Measurements from ENCODE around the gene CFAP251.

CFAP251 gene

GRCh38 chr12:121898287-121898686 lies 20.1 kb upstream of the CFAP251 start:
- no peak overlapping the region for H3K18ac ChIP-seq (ENCODE audit: low read length)
- no peak for DNase-seq
- no peak overlapping the region for H2AFZ ChIP-seq (ENCODE audit: insufficient read depth, low read length, poor library complexity)
- no peak overlapping the region for H4K8ac ChIP-seq (ENCODE audit: low read depth, low read length)
- H3K27ac ChIP-seq (ENCODE audit: low read depth, low read length): no peak overlapping the region
- H3K4ac ChIP-seq (ENCODE audit: low read depth, low read length): no peak overlapping the region
- no peaks in the 10 kb centered on the region for H3K9me3 ChIP-seq (ENCODE audit: insufficient read depth, low read depth, low read length)
- no peak overlapping the region for H3K4me3 ChIP-seq (ENCODE audit: low read depth, low read length)
- H3K27me3 ChIP-seq (ENCODE audit: insufficient read depth, low read length): no peaks in the 10 kb centered on the region
- H2AK5ac ChIP-seq (ENCODE audit: low read length): no peak overlapping the region
- H3K4me1 ChIP-seq (ENCODE audit: control insufficient read depth in 1 of 2, insufficient read depth in 2 of 2, low read length in 2 of 2): peaks cover 0 to 4% of the 10 kb centered on the region in 2 experiments
- no peak overlapping the region for H4K12ac ChIP-seq (ENCODE audit: low read depth, low read length)
- H3K79me1 ChIP-seq (ENCODE audit: low read length): no peaks in the 10 kb centered on the region
- H3K4me2 ChIP-seq (ENCODE audit: low read length): no peak overlapping the region
- H2BK5ac ChIP-seq (ENCODE audit: low read depth, low read length, poor library complexity): no peak overlapping the region
- H3K14ac ChIP-seq (ENCODE audit: low read length): no peak overlapping the region
- no peaks in the 10 kb centered on the region for H3K79me2 ChIP-seq (ENCODE audit: control insufficient read depth, insufficient read depth, low read length, poor library complexity)
- no peak overlapping the region for H4K91ac ChIP-seq (ENCODE audit: low read depth, low read length)
- H2BK120ac ChIP-seq (ENCODE audit: insufficient read depth, low read length, poor library complexity): no peak overlapping the region
- no peak overlapping the region for H2BK12ac ChIP-seq (ENCODE audit: low read length)
- WGBS (ENCODE audit: extremely low coverage, insufficient coverage, insufficient read length): no CpG with 5 or more reads among the region's 5 CpGs
- H3K23ac ChIP-seq (ENCODE audit: low read length): no peak overlapping the region
- no peak overlapping the region for H3K9ac ChIP-seq (ENCODE audit: low read length)
- H3K36me3 ChIP-seq (ENCODE audit: control insufficient read depth in 1 of 2, insufficient read depth in 2 of 2, low read length in 2 of 2): peaks cover 40 to 42% of the 10 kb centered on the region in 2 experiments

GRCh38 chr12:121899590-121899989 lies 18.8 kb upstream of the CFAP251 start:
- no peak overlapping the region for H2BK5ac ChIP-seq (ENCODE audit: low read depth, low read length, poor library complexity)
- H3K4ac ChIP-seq (ENCODE audit: low read depth, low read length): no peak overlapping the region
- no peak overlapping the region for H4K12ac ChIP-seq (ENCODE audit: low read depth, low read length)
- no peak overlapping the region for H3K9ac ChIP-seq (ENCODE audit: low read length)
- H3K79me2 ChIP-seq (ENCODE audit: control insufficient read depth, insufficient read depth, low read length, poor library complexity): no peaks in the 10 kb centered on the region
- no peak for DNase-seq
- peaks cover 0 to under 1% of the 10 kb centered on the region in 2 experiments for H3K4me1 ChIP-seq (ENCODE audit: control insufficient read depth in 1 of 2, insufficient read depth in 2 of 2, low read length in 2 of 2)
- no peak overlapping the region for H2BK12ac ChIP-seq (ENCODE audit: low read length)
- H3K18ac ChIP-seq (ENCODE audit: low read length): no peak overlapping the region
- no peak overlapping the region for H2AK5ac ChIP-seq (ENCODE audit: low read length)
- no peaks in the 10 kb centered on the region for H3K27me3 ChIP-seq (ENCODE audit: insufficient read depth, low read length)
- no peak overlapping the region for H4K8ac ChIP-seq (ENCODE audit: low read depth, low read length)
- no peak overlapping the region for H4K91ac ChIP-seq (ENCODE audit: low read depth, low read length)
- H3K79me1 ChIP-seq (ENCODE audit: low read length): no peaks in the 10 kb centered on the region
- no peak overlapping the region for H3K14ac ChIP-seq (ENCODE audit: low read length)
- H3K4me3 ChIP-seq (ENCODE audit: low read depth, low read length): no peak overlapping the region
- WGBS (ENCODE audit: extremely low coverage, insufficient coverage, insufficient read length): no CpG with 5 or more reads among the region's 14 CpGs
- H3K9me3 ChIP-seq (ENCODE audit: insufficient read depth, low read depth, low read length): no peaks in the 10 kb centered on the region
- no peak overlapping the region for H2AFZ ChIP-seq (ENCODE audit: insufficient read depth, low read length, poor library complexity)
- H2BK120ac ChIP-seq (ENCODE audit: insufficient read depth, low read length, poor library complexity): no peak overlapping the region
- peaks cover 43 to 48% of the 10 kb centered on the region in 2 experiments for H3K36me3 ChIP-seq (ENCODE audit: control insufficient read depth in 1 of 2, insufficient read depth in 2 of 2, low read length in 2 of 2)
- H3K23ac ChIP-seq (ENCODE audit: low read length): no peak overlapping the region
- H3K27ac ChIP-seq (ENCODE audit: low read depth, low read length): no peak overlapping the region
- H3K4me2 ChIP-seq (ENCODE audit: low read length): no peak overlapping the region

GRCh38 chr12:121903202-121903601 lies 15.2 kb upstream of the CFAP251 start:
- Histone ChIP-seq H2BK5ac (ENCODE audit: low read depth, low read length, poor library complexity) (no peak overlapping the region), H3K4me3 (ENCODE audit: low read depth, low read length) (no peak overlapping the region), H3K9me3 (ENCODE audit: insufficient read depth, low read depth, low read length) (no peaks in the 10 kb centered on the region), H3K4ac (ENCODE audit: low read depth, low read length) (no peak overlapping the region), H2BK120ac (ENCODE audit: insufficient read depth, low read length, poor library complexity) (no peak overlapping the region), H3K27ac (ENCODE audit: low read depth, low read length) (no peak overlapping the region), H3K9ac (ENCODE audit: low read length) (no peak overlapping the region), H4K91ac (ENCODE audit: low read depth, low read length) (no peak overlapping the region), H4K8ac (ENCODE audit: low read depth, low read length) (no peak overlapping the region), H2AK5ac (ENCODE audit: low read length) (no peak overlapping the region), H2AFZ (ENCODE audit: insufficient read depth, low read length, poor library complexity) (no peak overlapping the region), H3K79me2 (ENCODE audit: control insufficient read depth, insufficient read depth, low read length, poor library complexity) (no peaks in the 10 kb centered on the region), H3K79me1 (ENCODE audit: low read length) (no peaks in the 10 kb centered on the region), H3K18ac (ENCODE audit: low read length) (no peak overlapping the region), H3K27me3 (ENCODE audit: insufficient read depth, low read length) (no peaks in the 10 kb centered on the region), H3K14ac (ENCODE audit: low read length) (no peak overlapping the region), H3K4me1 (ENCODE audit: control insufficient read depth in 1 of 2, insufficient read depth in 2 of 2, low read length in 2 of 2) (no peaks in the 10 kb centered on the region), H4K12ac (ENCODE audit: low read depth, low read length) (no peak overlapping the region), H3K23ac (ENCODE audit: low read length) (no peak overlapping the region), H3K4me2 (ENCODE audit: low read length) (no peak overlapping the region), H2BK12ac (ENCODE audit: low read length) (no peak overlapping the region), H3K36me3 (ENCODE audit: control insufficient read depth in 1 of 2, insufficient read depth in 2 of 2, low read length in 2 of 2) (peaks cover 43% of the 10 kb centered on the region in 2 experiments)
- DNase-seq: no peak
- WGBS (ENCODE audit: extremely low coverage, insufficient coverage, insufficient read length): no CpG with 5 or more reads among the region's 2 CpGs

DNA sequence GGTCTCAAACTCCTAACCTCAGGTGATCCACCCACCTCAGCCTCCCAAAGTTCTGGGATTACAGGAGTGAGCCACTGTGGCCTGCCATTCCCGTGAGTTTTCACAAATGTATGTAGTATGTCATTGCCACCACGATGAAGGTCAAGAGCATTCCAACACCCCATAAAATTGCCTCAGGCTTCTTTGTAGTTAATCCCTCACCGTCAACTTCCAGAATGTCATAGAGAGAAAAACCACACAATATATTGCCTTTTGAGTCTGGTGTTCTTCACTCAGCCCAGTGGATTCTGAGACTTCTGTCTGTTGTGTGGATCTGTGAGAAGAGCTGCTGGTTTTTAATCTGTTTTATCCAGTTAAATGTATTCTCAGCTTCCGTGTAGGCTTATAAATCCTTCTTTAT lies 12.6 kb upstream of the CFAP251 start:
- no peak overlapping the region for H4K12ac ChIP-seq (ENCODE audit: low read depth, low read length)
- no peak overlapping the region for H2AK5ac ChIP-seq (ENCODE audit: low read length)
- no peaks in the 10 kb centered on the region for H3K27me3 ChIP-seq (ENCODE audit: insufficient read depth, low read length)
- no peak overlapping the region for H3K23ac ChIP-seq (ENCODE audit: low read length)
- H3K14ac ChIP-seq (ENCODE audit: low read length): no peak overlapping the region
- no peak overlapping the region for H2AFZ ChIP-seq (ENCODE audit: insufficient read depth, low read length, poor library complexity)
- peaks cover 38 to 45% of the 10 kb centered on the region in 2 experiments for H3K36me3 ChIP-seq (ENCODE audit: control insufficient read depth in 1 of 2, insufficient read depth in 2 of 2, low read length in 2 of 2)
- H4K91ac ChIP-seq (ENCODE audit: low read depth, low read length): no peak overlapping the region
- no peak overlapping the region for H3K27ac ChIP-seq (ENCODE audit: low read depth, low read length)
- H2BK5ac ChIP-seq (ENCODE audit: low read depth, low read length, poor library complexity): no peak overlapping the region
- H4K8ac ChIP-seq (ENCODE audit: low read depth, low read length): no peak overlapping the region
- no peaks in the 10 kb centered on the region for H3K4me1 ChIP-seq (ENCODE audit: control insufficient read depth in 1 of 2, insufficient read depth in 2 of 2, low read length in 2 of 2)
- no peaks in the 10 kb centered on the region for H3K9me3 ChIP-seq (ENCODE audit: insufficient read depth, low read depth, low read length)
- no peak overlapping the region for H3K4me2 ChIP-seq (ENCODE audit: low read length)
- H2BK12ac ChIP-seq (ENCODE audit: low read length): no peak overlapping the region
- no peaks in the 10 kb centered on the region for H3K79me2 ChIP-seq (ENCODE audit: control insufficient read depth, insufficient read depth, low read length, poor library complexity)
- no peak overlapping the region for H3K9ac ChIP-seq (ENCODE audit: low read length)
- H3K79me1 ChIP-seq (ENCODE audit: low read length): no peaks in the 10 kb centered on the region
- DNase-seq: no peak
- H3K4ac ChIP-seq (ENCODE audit: low read depth, low read length): no peak overlapping the region
- no peak overlapping the region for H2BK120ac ChIP-seq (ENCODE audit: insufficient read depth, low read length, poor library complexity)
- H3K4me3 ChIP-seq (ENCODE audit: low read depth, low read length): no peak overlapping the region
- H3K18ac ChIP-seq (ENCODE audit: low read length): no peak overlapping the region
- WGBS (ENCODE audit: extremely low coverage, insufficient coverage, insufficient read length): no CpG with 5 or more reads among the region's 4 CpGs
